PC-3 (cell line): ENCODE results near the gene ENTREP3. TPM values are rescaled to one million over a fixed set of nuclear protein-coding genes. Genes with fewer than 3 reads are reported as not detected.

ENCODE experiments used
- ATAC-seq: fragments of 200-7000 bp; cut with Tn5 transposase; 2 replicates; pipeline ENCODE4 v1.9.1; 2020; ENCODE audit warnings: mild to moderate bottlenecking, moderate library complexity
- BruUV-seq: library from RNA; stranded (reverse); fragments of 400-500 nt; replicated peaks from 2 replicates; lab custom pipeline; 2021; lab: Mats Ljungman, UMichigan
- CTCF ChIA-PET: fragments of 300-600 bp; sonication (Branson Sonifier 250); formaldehyde crosslinking; loops from one replicate; lab custom pipeline; 2022; ENCODE audit warnings: antibody characterized with exemption; lab: Charles Lee
- POLR2A ChIA-PET: fragments of 300-600 bp; sonication (Branson Sonifier 250); formaldehyde crosslinking; loops from one replicate; lab custom pipeline; 2022; ENCODE audit warnings: antibody characterized with exemption; ENCODE audit not compliant: unreplicated experiment; lab: Charles Lee
- DNase-seq: peaks from one replicate; pipeline ENCODE4 v3.0.0-alpha.2; 2015
- H2AFZ ChIP-seq: fragments of 300-600 bp; sonication (generic); 2 replicates; pipeline ENCODE4 v1.6.0; 2016; ENCODE audit warnings: antibody characterized with exemption, low read length
- H3F3A ChIP-seq: fragments of 300-600 bp; sonication (generic); one replicate; pipeline ENCODE4 v1.6.0; 2017; ENCODE audit warnings: antibody characterized with exemption, low read length, control low read depth, mild to moderate bottlenecking; ENCODE audit not compliant: unreplicated experiment
- H3K27ac ChIP-seq: fragments of 300-600 bp; sonication (generic); 2 replicates; pipeline ENCODE4 v1.5.1; 2016; ENCODE audit warnings: mild to moderate bottlenecking, low read length
- H3K27me3 ChIP-seq: fragments of 300-600 bp; sonication (generic); 2 replicates; pipeline ENCODE4 v1.6.1; 2016; ENCODE audit warnings: low read length, mixed read lengths
- H3K36me3 ChIP-seq: fragments of 300-600 bp; sonication (generic); 2 replicates; pipeline ENCODE4 v1.6.1; 2016; ENCODE audit warnings: low read depth, mixed run types, low read length, mixed read lengths
- H3K4me1 ChIP-seq: fragments of 300-600 bp; sonication (generic); 2 replicates; pipeline ENCODE4 v1.5.1; 2016; ENCODE audit warnings: low read length; ENCODE audit not compliant: insufficient read depth
- H3K4me2 ChIP-seq: fragments of 300-600 bp; sonication (generic); 2 replicates; pipeline ENCODE4 v1.6.0; 2016; ENCODE audit warnings: low read length
- H3K4me3 ChIP-seq: fragments of 300-600 bp; sonication (generic); 2 replicates; pipeline ENCODE4 v1.5.1; 2016; ENCODE audit warnings: mild to moderate bottlenecking, low read length, mixed read lengths
- H3K79me2 ChIP-seq: fragments of 300-600 bp; sonication (generic); 2 replicates; pipeline ENCODE4 v1.6.1; 2017; ENCODE audit warnings: low read length, mixed read lengths
- H3K9ac ChIP-seq: fragments of 300-600 bp; sonication (generic); 2 replicates; pipeline ENCODE4 v1.6.0; 2016; ENCODE audit warnings: mild to moderate bottlenecking, low read length
- H3K9me2 ChIP-seq: fragments of 300-600 bp; sonication (generic); replicated peaks from 2 replicates; pipeline ENCODE4 v1.6.1; 2016; ENCODE audit warnings: mixed run types, low read length, mixed read lengths
- H3K9me3 ChIP-seq: fragments of 300-600 bp; sonication (generic); 2 replicates; pipeline ENCODE4 v1.6.1; 2016; ENCODE audit warnings: low read length, mixed read lengths
- H4K20me1 ChIP-seq: fragments of 300-600 bp; sonication (generic); 2 replicates; pipeline ENCODE4 v1.6.1; 2016; ENCODE audit warnings: low read length, mixed read lengths
- EZH2 ChIP-seq: fragments of 300-600 bp; sonication (generic); IDR thresholded peaks from one replicate; pipeline ENCODE4 v1.6.1; 2017; ENCODE audit warnings: antibody characterized with exemption, mild to moderate bottlenecking, low read length; ENCODE audit not compliant: unreplicated experiment
- EZH2phosphoT487 ChIP-seq: fragments of 300-600 bp; sonication (generic); IDR thresholded peaks from 2 replicates; pipeline ENCODE4 v1.6.1; 2018; ENCODE audit warnings: mild to moderate bottlenecking, antibody characterized with exemption, low read length, borderline replicate concordance
- intact Hi-C: fragments of 100-400 bp; cut with micrococcal nuclease; formaldehyde crosslinking; loops from 2 replicates; pipeline ENCODE4 v1.9.0; 2023
- total RNA-seq: library from RNA; depleted of rRNA; stranded (reverse); fragments of >200 nt; gene quantifications from 2 replicates; pipeline ENCODE4 v1.2.3, GENCODE V29; 2014
- TF ChIP-seq, protein P1 (sequence below): fragments of 300-600 bp; sonication (generic); conservative IDR thresholded peaks from 2 replicates; pipeline ENCODE4 v1.5.1; 2017; ENCODE audit warnings: antibody characterized with exemption, low read depth, mild to moderate bottlenecking, low read length

Gene ENTREP3
- total RNA-seq, 1 experiment from 2014 or later = 30.9 TPM

DNA sequence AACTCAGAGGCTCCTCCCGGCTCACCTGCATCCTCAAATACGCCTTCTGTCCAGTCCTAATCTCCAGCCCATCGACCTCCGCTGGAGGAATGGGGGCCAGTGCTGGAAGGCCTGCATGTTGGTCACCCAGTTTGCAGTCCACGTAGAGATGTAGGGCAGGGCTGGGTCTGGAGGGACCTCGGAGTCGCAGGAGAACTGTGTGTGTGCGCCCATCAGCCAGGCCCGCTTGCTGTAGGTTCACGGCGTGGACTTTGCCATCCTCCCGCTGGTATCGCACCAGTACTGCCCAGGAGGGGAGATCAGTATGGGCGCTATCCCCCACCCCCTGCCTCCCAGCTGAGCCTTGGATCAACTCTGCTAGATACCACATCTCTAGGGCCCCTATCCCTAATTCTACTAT is 50.2 kb downstream of the ENTREP3 start:
- no peak overlapping the region for H3K27ac ChIP-seq
- CTCF ChIA-PET = no interaction called here
- no peaks in the 10 kb centered on the region for H3K27me3 ChIP-seq
- no TSS peak for BruUV-seq
- DNase-seq (no peak), ATAC-seq (no peak)
- H3F3A ChIP-seq = no peaks in the 10 kb centered on the region
- no peak overlapping the region for H3K4me2 ChIP-seq
- intact Hi-C loops = loop anchor here (5.0 kb wide), 1 partner anchor 37 kb away; a partner anchor contains a TSS
- no peak overlapping the region for H2AFZ ChIP-seq
- H3K9me3 ChIP-seq = no peaks in the 10 kb centered on the region
- H3K4me1 ChIP-seq = peaks cover 24% of the 10 kb centered on the region
- no peak overlapping the region for H3K4me3 ChIP-seq
- no peaks in the 10 kb centered on the region for H4K20me1 ChIP-seq
- H3K79me2 ChIP-seq = peaks cover 10% of the 10 kb centered on the region
- TF ChIP-seq EZH2 = no peak
- H3K9me2 ChIP-seq = no peaks in the 10 kb centered on the region
- no peak overlapping the region for H3K9ac ChIP-seq
- H3K36me3 ChIP-seq = no peaks in the 10 kb centered on the region
- POLR2A ChIA-PET = no interaction called here

DNA sequence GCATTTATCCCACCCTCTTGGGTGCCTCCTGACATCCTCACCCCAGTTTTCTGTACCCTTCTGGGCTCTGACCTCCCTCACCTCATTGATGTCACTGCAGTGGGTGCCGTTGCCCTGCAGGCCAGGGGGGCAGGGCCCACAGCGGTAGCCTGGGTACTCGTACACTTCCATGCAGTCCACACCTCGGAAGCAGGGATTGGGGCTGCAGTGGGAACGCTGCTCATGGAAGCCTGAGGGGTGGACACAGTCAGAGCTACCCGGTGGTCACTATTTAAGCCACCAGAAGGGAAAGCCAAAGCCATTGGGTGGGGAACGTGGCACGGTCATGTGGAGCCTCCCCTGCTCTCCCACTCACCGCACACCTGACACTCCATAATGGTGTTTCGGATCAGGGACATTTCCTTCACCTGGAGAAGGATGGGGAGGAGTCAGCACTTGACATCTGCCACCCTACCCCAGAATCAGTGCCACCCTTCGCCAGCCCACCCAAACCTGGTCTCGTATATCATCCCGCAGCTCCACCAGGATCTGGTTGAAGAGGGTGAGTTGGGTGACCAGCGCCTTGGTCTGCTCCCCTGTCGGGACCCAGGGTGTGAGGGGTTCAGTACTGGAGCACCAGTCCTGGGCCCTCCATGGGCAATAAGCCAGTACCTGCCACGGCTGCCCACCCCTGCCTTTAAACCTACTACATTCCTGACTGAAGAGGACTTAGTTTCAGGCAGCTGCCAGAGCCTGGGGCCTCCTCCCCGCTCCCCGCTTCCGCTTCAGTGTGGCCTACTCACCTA is 52.4 kb downstream of the ENTREP3 start:
- H3K27ac ChIP-seq = no peak overlapping the region
- H3K4me1 ChIP-seq = peaks cover 11% of the 10 kb centered on the region
- H3K36me3 ChIP-seq = no peaks in the 10 kb centered on the region
- H3K79me2 ChIP-seq = no peaks in the 10 kb centered on the region
- H3K4me3 ChIP-seq = no peak overlapping the region
- ChIA-PET POLR2A (no interaction called here), CTCF (no interaction called here)
- H3K27me3 ChIP-seq = no peaks in the 10 kb centered on the region
- no peaks in the 10 kb centered on the region for H3F3A ChIP-seq
- DNase-seq = no peak
- no peak overlapping the region for H2AFZ ChIP-seq
- intact Hi-C loops = no loop called here
- H3K9me3 ChIP-seq = no peaks in the 10 kb centered on the region
- no peak overlapping the region for H3K9ac ChIP-seq
- no peak overlapping the region for H3K4me2 ChIP-seq
- no peaks in the 10 kb centered on the region for H4K20me1 ChIP-seq
- H3K9me2 ChIP-seq = no peaks in the 10 kb centered on the region
- BruUV-seq = no TSS peak
- no peak for ATAC-seq
- TF ChIP-seq EZH2 (no peak), EZH2phosphoT487 (no peak)
- TF ChIP-seq, protein P1, sequence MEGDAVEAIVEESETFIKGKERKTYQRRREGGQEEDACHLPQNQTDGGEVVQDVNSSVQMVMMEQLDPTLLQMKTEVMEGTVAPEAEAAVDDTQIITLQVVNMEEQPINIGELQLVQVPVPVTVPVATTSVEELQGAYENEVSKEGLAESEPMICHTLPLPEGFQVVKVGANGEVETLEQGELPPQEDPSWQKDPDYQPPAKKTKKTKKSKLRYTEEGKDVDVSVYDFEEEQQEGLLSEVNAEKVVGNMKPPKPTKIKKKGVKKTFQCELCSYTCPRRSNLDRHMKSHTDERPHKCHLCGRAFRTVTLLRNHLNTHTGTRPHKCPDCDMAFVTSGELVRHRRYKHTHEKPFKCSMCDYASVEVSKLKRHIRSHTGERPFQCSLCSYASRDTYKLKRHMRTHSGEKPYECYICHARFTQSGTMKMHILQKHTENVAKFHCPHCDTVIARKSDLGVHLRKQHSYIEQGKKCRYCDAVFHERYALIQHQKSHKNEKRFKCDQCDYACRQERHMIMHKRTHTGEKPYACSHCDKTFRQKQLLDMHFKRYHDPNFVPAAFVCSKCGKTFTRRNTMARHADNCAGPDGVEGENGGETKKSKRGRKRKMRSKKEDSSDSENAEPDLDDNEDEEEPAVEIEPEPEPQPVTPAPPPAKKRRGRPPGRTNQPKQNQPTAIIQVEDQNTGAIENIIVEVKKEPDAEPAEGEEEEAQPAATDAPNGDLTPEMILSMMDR = no peak

GRCh38 chr1:155202198-155202597 is 53.1 kb downstream of the ENTREP3 start:
- H3F3A ChIP-seq = no peaks in the 10 kb centered on the region
- no peak overlapping the region for H3K4me3 ChIP-seq
- CTCF ChIA-PET = no interaction called here
- no peak overlapping the region for H3K27ac ChIP-seq
- TF ChIP-seq EZH2phosphoT487 (no peak), EZH2 (no peak)
- TF ChIP-seq, protein P1 = no peak
- no peak for ATAC-seq
- no peak for DNase-seq
- H3K79me2 ChIP-seq = no peaks in the 10 kb centered on the region
- no peaks in the 10 kb centered on the region for H3K27me3 ChIP-seq
- intact Hi-C loops = no loop called here
- peaks cover 4% of the 10 kb centered on the region for H3K4me1 ChIP-seq
- H3K4me2 ChIP-seq = no peak overlapping the region
- H3K9ac ChIP-seq = no peak overlapping the region
- no peaks in the 10 kb centered on the region for H3K9me3 ChIP-seq
- no peaks in the 10 kb centered on the region for H3K9me2 ChIP-seq
- H2AFZ ChIP-seq = no peak overlapping the region
- POLR2A ChIA-PET = no interaction called here
- 0 out of 2 replicates have a peak, but pooled peaks cover under 1% of the 10 kb centered on the region for H3K36me3 ChIP-seq
- H4K20me1 ChIP-seq = no peaks in the 10 kb centered on the region
- no TSS peak for BruUV-seq
